Keratinocyte (primary cell): ENCODE data around the gene DES. TPM values are rescaled to one million over a fixed set of nuclear protein-coding genes. Genes with fewer than 3 reads are reported as not detected.

Experiments used
- DNase-seq: peaks from one replicate; pipeline ENCODE4 v3.0.0-alpha.2; 2011; ENCODE audit warnings: low read depth, missing footprints, low spot score
- FAIRE-seq: peaks from 2 replicates; lab custom pipeline; 2011; peaks lifted over from hg19 to GRCh38; lab: Jason Lieb, UNC
- H2AFZ ChIP-seq: 2 replicates; pipeline ENCODE4 v1.6.0; 2012; ENCODE audit warnings: low read length, control low read depth, inconsistent platforms; ENCODE audit not compliant: control insufficient read depth
- H3K27ac ChIP-seq: 2 replicates; pipeline ENCODE4 v1.5.1; 2011; ENCODE audit warnings: low read length; ENCODE audit not compliant: control insufficient read depth, insufficient read depth
- H3K27me3 ChIP-seq: 3 replicates; pipeline ENCODE4 v1.6.0; 2011; ENCODE audit warnings: low read length; ENCODE audit not compliant: control insufficient read depth, insufficient read depth; ENCODE audit errors: extremely low read depth
- H3K36me3 ChIP-seq, 2 experiments: 2 replicates in 1 of 2; 3 replicates in 1 of 2; pipeline ENCODE4 v1.5.1; 2011; ENCODE audit warnings: low read length in 2 of 2, mild to moderate bottlenecking in 1 of 2; ENCODE audit not compliant: control insufficient read depth in 2 of 2, insufficient read depth in 2 of 2; ENCODE audit errors: extremely low read depth in 1 of 2
- H3K4me1 ChIP-seq: 3 replicates; pipeline ENCODE4 v1.5.1; 2011; ENCODE audit warnings: low read length; ENCODE audit not compliant: control insufficient read depth, insufficient read depth; ENCODE audit errors: extremely low read depth
- H3K4me2 ChIP-seq: 3 replicates; pipeline ENCODE4 v1.6.0; 2011; ENCODE audit warnings: low read depth, low read length; ENCODE audit not compliant: control insufficient read depth, insufficient read depth; ENCODE audit errors: extremely low read depth
- H3K4me3 ChIP-seq, 3 experiments: fragments of 200-600 bp in 1 of 3; sonication (generic) in 1 of 3; 2 replicates in 2 of 3; 3 replicates in 1 of 3; pipeline ENCODE4 v1.5.1; 2011 to 2016; ENCODE audit warnings: low read length in 3 of 3, mild to moderate bottlenecking in 3 of 3, control low read depth in 2 of 3, inconsistent platforms in 1 of 3, low read depth in 1 of 3, mixed read lengths in 1 of 3, mixed run types in 1 of 3, moderate library complexity in 1 of 3; ENCODE audit not compliant: control insufficient read depth in 2 of 3, insufficient read depth in 2 of 3; ENCODE audit errors: extremely low read depth in 1 of 3
- H3K79me2 ChIP-seq: 2 replicates; pipeline ENCODE4 v1.6.0; 2012; ENCODE audit warnings: low read length; ENCODE audit not compliant: control insufficient read depth, insufficient read depth
- H3K9ac ChIP-seq: 3 replicates; pipeline ENCODE4 v1.6.0; 2011; ENCODE audit warnings: low read length; ENCODE audit not compliant: control insufficient read depth, insufficient read depth; ENCODE audit errors: extremely low read depth
- H3K9me1 ChIP-seq: 3 replicates; pipeline ENCODE4 v1.6.0; 2011; ENCODE audit warnings: low read length; ENCODE audit not compliant: control insufficient read depth, insufficient read depth; ENCODE audit errors: extremely low read depth
- H3K9me3 ChIP-seq: 2 replicates; pipeline ENCODE4 v1.5.1; 2012; ENCODE audit warnings: low read depth, low read length; ENCODE audit not compliant: control insufficient read depth
- H4K20me1 ChIP-seq: 3 replicates; pipeline ENCODE4 v1.6.0; 2011; ENCODE audit warnings: low read length; ENCODE audit not compliant: control insufficient read depth, insufficient read depth; ENCODE audit errors: extremely low read depth
- EZH2 ChIP-seq: IDR thresholded peaks from one replicate; pipeline ENCODE4 v1.6.1; 2012; ENCODE audit warnings: inconsistent platforms, mild to moderate bottlenecking, low read length, moderate library complexity
- dilution Hi-C: fragments of 300-500 bp; cut with MboI; formaldehyde crosslinking; loops from one replicate; pipeline ENCODE4 v1.7.0; 2020; ENCODE audit warnings: low sequenced_read_pairs; ENCODE audit not compliant: extremely low pct_ligation_motif_present
- polyA plus RNA-seq, 5 experiments: library from polyadenylated mRNA; depleted of rRNA in 3 of 5; stranded (reverse) in 3 of 5; stranded (forward) in 1 of 5; unstranded in 1 of 5; fragments of >200 nt; gene quantifications; 1 replicate in 1 of 5; 2 replicates in 3 of 5; 3 replicates in 1 of 5; pipeline versions ENCODE4 v1.2.1 to v1.2.3, GENCODE V29; 2011 to 2012; ENCODE audit warnings: missing spikeins in 2 of 5, low read depth in 1 of 5, low replicate concordance in 1 of 5
- TF ChIP-seq, protein P1 (sequence below), 3 experiments: IDR thresholded peaks in 1 of 3; conservative IDR thresholded peaks in 1 of 3; optimal IDR thresholded peaks in 1 of 3; 2 replicates in 2 of 3; 3 replicates in 1 of 3; pipeline versions ENCODE3 to v1.5.1; 2011; ENCODE audit warnings: low read length in 3 of 3, mild to moderate bottlenecking in 3 of 3, moderate library complexity in 2 of 3, control low read depth in 1 of 3, inconsistent platforms in 1 of 3; ENCODE audit not compliant: insufficient read depth in 2 of 3; ENCODE audit errors: extremely low read depth in 1 of 3

Gene DES
- polyA plus RNA-seq, 1 donor (not counting 4 experiments of a cell fraction or from before 2014, with no cell fraction given), result not detected

DNA sequence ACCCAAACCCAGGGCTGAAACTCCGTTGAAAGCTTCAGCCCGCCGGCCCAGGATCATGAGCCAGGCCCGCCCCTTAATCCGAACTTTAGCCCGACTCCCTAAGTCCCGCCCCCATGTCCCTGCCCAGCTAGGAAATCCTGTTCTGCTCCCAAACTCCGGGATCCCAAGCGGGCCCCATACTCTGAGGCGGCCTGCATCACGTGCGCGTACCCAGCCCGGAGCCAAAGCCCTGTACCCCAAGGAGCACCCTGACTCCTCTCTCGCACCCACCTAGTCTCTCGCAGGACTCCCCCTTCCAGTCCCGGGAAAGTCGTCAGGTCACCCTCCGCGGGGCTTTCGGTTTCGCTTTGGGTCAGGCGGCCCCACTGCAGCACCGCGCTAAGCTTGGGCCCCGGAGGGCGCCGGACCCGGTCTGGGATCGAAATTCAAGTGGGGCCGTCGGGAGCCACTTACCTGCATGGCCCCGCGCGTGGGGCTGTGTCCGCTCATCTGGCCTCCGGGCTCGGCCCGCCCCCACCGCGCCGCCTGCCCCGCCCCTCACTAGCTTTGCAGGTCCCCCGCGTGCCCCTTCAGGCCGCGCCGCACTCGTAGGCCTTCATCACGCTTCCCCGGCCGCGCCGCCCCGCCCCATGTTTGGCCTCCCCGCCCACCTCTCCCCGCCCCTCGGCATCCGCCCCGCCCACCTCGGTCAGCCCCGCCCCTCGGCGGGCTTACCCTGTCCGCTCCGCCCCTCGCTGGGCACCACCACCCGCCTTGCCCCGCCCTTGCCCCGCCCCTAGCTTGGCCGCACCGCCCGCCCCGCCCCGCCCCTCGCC is 30.7 kb upstream of the DES start, which contains the start of gene DNPEP:
TSS of gene DNPEP (minus strand) at position 607 of the 815 bp plus-strand sequence. CDS start at position 489, 118 bp downstream.
- H3K27me3 ChIP-seq, result no peaks in the 10 kb centered on the region
- H3K27ac ChIP-seq, result peak within 1 kb of the TSS; percentile 89
- TF ChIP-seq, protein P1, sequence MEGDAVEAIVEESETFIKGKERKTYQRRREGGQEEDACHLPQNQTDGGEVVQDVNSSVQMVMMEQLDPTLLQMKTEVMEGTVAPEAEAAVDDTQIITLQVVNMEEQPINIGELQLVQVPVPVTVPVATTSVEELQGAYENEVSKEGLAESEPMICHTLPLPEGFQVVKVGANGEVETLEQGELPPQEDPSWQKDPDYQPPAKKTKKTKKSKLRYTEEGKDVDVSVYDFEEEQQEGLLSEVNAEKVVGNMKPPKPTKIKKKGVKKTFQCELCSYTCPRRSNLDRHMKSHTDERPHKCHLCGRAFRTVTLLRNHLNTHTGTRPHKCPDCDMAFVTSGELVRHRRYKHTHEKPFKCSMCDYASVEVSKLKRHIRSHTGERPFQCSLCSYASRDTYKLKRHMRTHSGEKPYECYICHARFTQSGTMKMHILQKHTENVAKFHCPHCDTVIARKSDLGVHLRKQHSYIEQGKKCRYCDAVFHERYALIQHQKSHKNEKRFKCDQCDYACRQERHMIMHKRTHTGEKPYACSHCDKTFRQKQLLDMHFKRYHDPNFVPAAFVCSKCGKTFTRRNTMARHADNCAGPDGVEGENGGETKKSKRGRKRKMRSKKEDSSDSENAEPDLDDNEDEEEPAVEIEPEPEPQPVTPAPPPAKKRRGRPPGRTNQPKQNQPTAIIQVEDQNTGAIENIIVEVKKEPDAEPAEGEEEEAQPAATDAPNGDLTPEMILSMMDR (optimal IDR thresholded peaks at IDR 0.05 in 1 of 3, IDR thresholded peaks at IDR 0.05 in 1 of 3, conservative IDR thresholded peaks at IDR 0.05 in 1 of 3; ENCODE audit: extremely low read depth in 1 of 3, insufficient read depth in 2 of 3, low read length in 3 of 3), result no peak
- peaks cover 1% of the 10 kb centered on the region for H3K79me2 ChIP-seq
- peaks cover 18 to 20% of the 10 kb centered on the region in 2 experiments for H3K36me3 ChIP-seq
- DNase-seq, result peak; percentile 59
- no peaks in the 10 kb centered on the region for H3K9me3 ChIP-seq
- no peaks in the 10 kb centered on the region for H4K20me1 ChIP-seq
- FAIRE-seq, result no peak
- peak within 1 kb of the TSS; percentile 66 to 90 (median 82) for H3K4me3 ChIP-seq
- H3K9me1 ChIP-seq, result no peaks in the 10 kb centered on the region
- peak within 1 kb of the TSS; percentile 87 for H2AFZ ChIP-seq
- peak within 1 kb of the TSS; percentile 97 for H3K4me2 ChIP-seq
- dilution Hi-C loops, result no loop called here
- H3K9ac ChIP-seq, result peak within 1 kb of the TSS; percentile 95
- H3K4me1 ChIP-seq, result peaks cover 7% of the 10 kb centered on the region

DNA sequence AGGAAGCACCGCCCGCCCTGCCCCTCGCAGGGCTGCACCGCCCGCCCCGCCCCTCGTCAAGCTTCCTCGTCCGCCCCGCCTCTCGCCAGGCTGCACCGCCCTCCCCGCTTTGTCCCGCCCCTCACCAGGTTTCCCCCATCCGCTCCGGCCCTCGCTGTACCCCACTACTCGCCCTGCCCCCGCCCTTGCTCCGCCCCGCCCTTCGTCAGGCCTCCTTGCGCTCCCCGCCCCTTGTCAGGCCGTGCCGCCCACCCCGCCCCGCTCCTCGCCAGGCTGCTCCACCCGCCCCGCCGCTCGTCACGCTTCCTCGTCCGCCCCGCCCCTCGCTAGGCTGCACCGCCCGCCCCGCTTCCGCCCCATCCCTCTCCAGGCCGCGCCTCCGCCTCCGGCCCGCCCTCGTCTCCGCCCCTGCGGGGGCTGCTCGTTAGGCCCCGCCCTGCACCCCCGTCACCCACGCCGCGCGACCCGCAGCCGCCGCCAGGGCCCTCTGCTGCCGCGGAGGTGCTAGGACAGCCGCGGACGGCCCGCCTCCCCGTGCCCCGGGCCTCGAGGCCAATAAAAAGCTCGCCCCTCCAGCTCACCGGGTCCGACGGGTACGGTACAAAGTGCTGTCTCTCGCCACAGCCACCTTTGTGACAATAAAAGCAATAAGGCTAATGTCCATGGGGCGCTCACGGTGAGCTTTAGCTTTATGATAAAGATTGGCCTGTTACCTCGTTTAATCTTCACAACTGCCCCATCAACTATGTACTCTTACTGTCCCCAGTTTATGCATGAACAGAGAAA is 29.9 kb upstream of the DES start:
- Histone ChIP-seq H3K79me2 (peaks cover 1% of the 10 kb centered on the region), H3K9me3 (no peaks in the 10 kb centered on the region), H3K4me3 (peak overlapping the region; percentile 38 to 59 (median 43)), H4K20me1 (no peaks in the 10 kb centered on the region), H2AFZ (peak overlapping the region; percentile 76), H3K4me2 (peak overlapping the region; percentile 76), H3K27me3 (no peaks in the 10 kb centered on the region), H3K36me3 (peaks cover 16 to 18% of the 10 kb centered on the region in 2 experiments), H3K9ac (peak overlapping the region; percentile 38), H3K9me1 (no peaks in the 10 kb centered on the region), H3K4me1 (peaks cover 7% of the 10 kb centered on the region), H3K27ac (no peak overlapping the region)
- dilution Hi-C loops, result no loop called here
- no peak for TF ChIP-seq EZH2
- TF ChIP-seq, protein P1 (optimal IDR thresholded peaks at IDR 0.05 in 1 of 3, IDR thresholded peaks at IDR 0.05 in 1 of 3, conservative IDR thresholded peaks at IDR 0.05 in 1 of 3; ENCODE audit: extremely low read depth in 1 of 3, insufficient read depth in 2 of 3, low read length in 3 of 3), result peak in 2 of 3 experiments; percentile 44 to 64
- no peak for FAIRE-seq
- DNase-seq, result peak; percentile 70
